ENCODE results near the gene RAB23. TPM values are rescaled to one million over a fixed set of nuclear protein-coding genes. Genes with fewer than 3 reads are reported as not detected.

Gene RAB23
- total RNA-seq, 1 donor from 2014 or later = 13.7 TPM

DNA sequence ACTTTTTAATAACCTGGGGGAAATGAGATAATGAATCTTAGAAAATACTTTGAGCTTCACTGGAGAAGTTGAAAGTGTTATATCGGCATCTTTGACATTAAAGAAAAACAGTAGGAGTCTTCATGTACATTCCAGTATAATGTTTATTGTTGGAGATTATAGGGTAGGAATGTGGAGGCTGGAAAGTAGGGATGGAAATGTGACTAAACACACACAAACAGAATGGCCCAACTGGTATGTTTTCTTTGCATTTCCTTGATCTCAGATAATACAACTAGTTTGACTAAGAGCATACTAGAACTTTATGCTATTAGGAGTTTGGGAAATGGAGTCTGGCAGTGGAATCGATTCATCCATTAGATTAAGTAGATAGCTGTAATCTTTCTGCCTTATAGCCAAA lies 60.1 kb downstream of the RAB23 start:
- Histone ChIP-seq H3K4me3 (no peak overlapping the region), H3K27ac (no peak overlapping the region), H3K36me3 (peaks cover 24% of the 10 kb centered on the region), H3K9me3 (no peaks in the 10 kb centered on the region), H3K27me3 (no peaks in the 10 kb centered on the region), H3K4me1 (no peaks in the 10 kb centered on the region)
- ATAC-seq (no peak), DNase-seq (no peak)
- intact Hi-C loops (cut with DNase I) = no loop called here
- TF ChIP-seq, protein P1, sequence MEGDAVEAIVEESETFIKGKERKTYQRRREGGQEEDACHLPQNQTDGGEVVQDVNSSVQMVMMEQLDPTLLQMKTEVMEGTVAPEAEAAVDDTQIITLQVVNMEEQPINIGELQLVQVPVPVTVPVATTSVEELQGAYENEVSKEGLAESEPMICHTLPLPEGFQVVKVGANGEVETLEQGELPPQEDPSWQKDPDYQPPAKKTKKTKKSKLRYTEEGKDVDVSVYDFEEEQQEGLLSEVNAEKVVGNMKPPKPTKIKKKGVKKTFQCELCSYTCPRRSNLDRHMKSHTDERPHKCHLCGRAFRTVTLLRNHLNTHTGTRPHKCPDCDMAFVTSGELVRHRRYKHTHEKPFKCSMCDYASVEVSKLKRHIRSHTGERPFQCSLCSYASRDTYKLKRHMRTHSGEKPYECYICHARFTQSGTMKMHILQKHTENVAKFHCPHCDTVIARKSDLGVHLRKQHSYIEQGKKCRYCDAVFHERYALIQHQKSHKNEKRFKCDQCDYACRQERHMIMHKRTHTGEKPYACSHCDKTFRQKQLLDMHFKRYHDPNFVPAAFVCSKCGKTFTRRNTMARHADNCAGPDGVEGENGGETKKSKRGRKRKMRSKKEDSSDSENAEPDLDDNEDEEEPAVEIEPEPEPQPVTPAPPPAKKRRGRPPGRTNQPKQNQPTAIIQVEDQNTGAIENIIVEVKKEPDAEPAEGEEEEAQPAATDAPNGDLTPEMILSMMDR (IDR thresholded peaks at IDR 0.05) = no peak

DNA sequence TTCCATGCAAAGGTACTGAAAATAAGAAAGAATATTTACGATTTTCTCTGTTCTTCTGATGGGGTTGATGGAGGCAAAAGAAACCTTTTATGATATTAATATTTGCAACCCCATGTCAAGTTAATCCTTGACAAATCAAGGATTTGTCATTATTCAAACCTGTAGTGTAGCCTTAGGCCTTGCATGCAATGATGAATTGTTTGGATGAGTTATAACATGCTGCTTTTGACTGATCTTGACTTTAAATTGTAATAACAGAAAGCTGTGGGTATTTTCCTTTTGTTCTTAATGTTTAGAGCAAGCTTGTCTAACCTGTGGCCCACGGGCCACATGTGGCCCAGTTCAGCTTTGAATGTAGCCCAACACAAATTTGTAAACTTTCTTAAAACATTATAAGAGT lies 63.0 kb downstream of the RAB23 start:
- intact Hi-C loops (cut with DNase I) = no loop called here
- TF ChIP-seq, protein P1 (IDR thresholded peaks at IDR 0.05) = no peak
- Histone ChIP-seq H3K4me3 (no peak overlapping the region), H3K4me1 (no peaks in the 10 kb centered on the region), H3K9me3 (no peaks in the 10 kb centered on the region), H3K36me3 (peaks cover 35% of the 10 kb centered on the region), H3K27ac (no peak overlapping the region), H3K27me3 (no peaks in the 10 kb centered on the region)
- ATAC-seq (no peak), DNase-seq (no peak)

DNA sequence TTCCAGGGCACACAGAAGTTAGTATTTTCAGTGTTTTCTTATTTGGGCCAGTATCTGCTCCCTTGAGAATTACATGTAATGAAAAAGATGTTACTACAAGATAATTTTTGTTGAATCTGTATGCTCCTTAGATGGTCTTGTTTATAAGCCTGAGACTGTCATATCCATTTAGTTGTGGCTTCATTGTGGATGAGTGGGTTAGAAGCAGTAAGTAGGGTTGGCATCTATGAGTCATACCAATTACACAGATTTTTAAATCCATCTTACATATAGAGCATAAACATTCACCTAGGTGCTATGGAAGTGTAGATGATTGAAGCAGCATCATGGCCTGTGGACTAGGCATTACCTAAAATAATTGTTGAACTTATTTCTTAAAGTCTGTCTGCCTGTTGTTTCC lies 63.4 kb downstream of the RAB23 start:
- no peak for DNase-seq

DNA sequence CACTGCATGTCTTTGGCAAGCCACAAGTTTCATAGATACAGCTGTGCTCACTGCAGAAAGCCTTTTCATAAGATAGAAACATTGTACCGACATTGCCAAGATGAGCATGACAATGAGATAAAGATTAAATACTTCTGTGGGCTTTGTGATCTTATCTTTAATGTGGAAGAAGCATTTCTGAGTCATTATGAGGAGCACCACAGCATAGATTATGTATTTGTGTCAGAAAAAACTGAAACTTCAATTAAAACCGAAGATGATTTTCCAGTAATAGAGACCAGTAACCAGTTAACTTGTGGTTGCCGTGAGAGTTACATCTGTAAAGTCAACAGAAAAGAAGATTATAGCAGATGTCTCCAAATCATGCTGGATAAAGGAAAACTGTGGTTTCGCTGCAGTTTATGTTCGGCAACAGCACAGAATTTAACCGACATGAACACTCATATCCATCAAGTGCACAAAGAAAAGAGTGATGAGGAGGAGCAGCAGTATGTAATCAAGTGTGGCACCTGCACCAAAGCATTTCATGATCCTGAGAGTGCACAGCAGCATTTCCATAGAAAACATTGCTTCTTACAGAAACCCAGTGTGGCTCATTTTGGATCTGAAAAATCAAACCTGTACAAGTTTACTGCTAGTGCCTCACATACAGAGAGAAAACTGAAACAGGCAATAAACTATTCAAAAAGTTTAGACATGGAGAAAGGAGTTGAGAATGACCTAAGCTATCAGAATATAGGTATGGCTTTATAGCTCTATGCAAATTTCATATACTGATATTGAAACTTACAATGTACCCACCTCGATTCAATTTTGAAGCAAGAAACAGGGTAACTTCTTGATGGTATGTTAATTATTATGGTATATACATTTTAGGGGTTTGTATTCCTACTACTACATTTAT lies 73.9 kb downstream of the RAB23 start:
- no peak overlapping the region for H3K4me3 ChIP-seq
- intact Hi-C loops (cut with DNase I) = no loop called here
- no peaks in the 10 kb centered on the region for H3K9me3 ChIP-seq
- H3K36me3 ChIP-seq = peaks cover 43% of the 10 kb centered on the region
- DNase-seq (no peak), ATAC-seq (no peak)
- H3K27me3 ChIP-seq = no peaks in the 10 kb centered on the region
- H3K4me1 ChIP-seq = no peaks in the 10 kb centered on the region
- TF ChIP-seq, protein P1 (IDR thresholded peaks at IDR 0.05) = no peak
- no peak overlapping the region for H3K27ac ChIP-seq

More for the DNA sequence above, 63.4 kb downstream of the RAB23 start:
- Histone ChIP-seq H3K27ac (no peak overlapping the region), H3K4me3 (no peak overlapping the region), H3K27me3 (no peaks in the 10 kb centered on the region), H3K9me3 (no peaks in the 10 kb centered on the region), H3K4me1 (no peaks in the 10 kb centered on the region), H3K36me3 (peaks cover 40% of the 10 kb centered on the region)
- intact Hi-C loops (cut with DNase I) = no loop called here
- TF ChIP-seq, protein P1 (IDR thresholded peaks at IDR 0.05) = no peak
- ATAC-seq = no peak

DNA sequence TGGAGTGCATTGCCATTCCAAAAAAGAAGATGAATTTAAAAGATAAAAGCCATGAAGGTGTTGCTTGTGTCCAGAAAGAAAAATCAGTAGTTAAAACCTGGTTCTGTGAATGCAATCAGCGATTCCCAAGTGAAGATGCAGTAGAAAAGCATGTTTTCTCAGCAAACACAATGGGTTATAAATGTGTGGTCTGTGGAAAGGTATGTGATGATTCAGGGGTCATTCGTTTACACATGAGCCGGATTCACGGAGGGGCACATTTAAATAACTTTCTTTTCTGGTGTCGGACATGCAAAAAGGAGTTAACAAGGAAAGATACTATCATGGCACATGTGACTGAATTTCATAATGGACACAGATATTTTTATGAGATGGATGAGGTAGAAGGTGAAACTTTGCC lies 74.7 kb downstream of the RAB23 start:
- intact Hi-C loops (cut with DNase I) = no loop called here

More for the DNA sequence above, 74.7 kb downstream of the RAB23 start:
- TF ChIP-seq, protein P1 (IDR thresholded peaks at IDR 0.05) = no peak
- DNase-seq (no peak), ATAC-seq (no peak)
- no peaks in the 10 kb centered on the region for H3K27me3 ChIP-seq
- H3K4me3 ChIP-seq = no peak overlapping the region
- H3K9me3 ChIP-seq = no peaks in the 10 kb centered on the region
- H3K27ac ChIP-seq = no peak overlapping the region
- H3K4me1 ChIP-seq = no peaks in the 10 kb centered on the region
- H3K36me3 ChIP-seq = peaks cover 39% of the 10 kb centered on the region
